Parathyroid adenoma (tissue), 2 donors: Measurements from ENCODE around the gene WNT7B.

ENCODE experiments used
- H2AFZ ChIP-seq: fragments of 300-600 bp; sonication (generic); one replicate; pipeline ENCODE4 v1.7.0; 2017; ENCODE audit warnings: antibody characterized with exemption, mild to moderate bottlenecking
- H3K27ac ChIP-seq: fragments of 300-600 bp; sonication (generic); one replicate; pipeline ENCODE4 v1.7.0; 2017
- H3K27me3 ChIP-seq: fragments of 300-600 bp; sonication (generic); one replicate; pipeline ENCODE4 v1.7.0; 2017; ENCODE audit warnings: low read length; ENCODE audit not compliant: control insufficient read depth, insufficient read depth
- H3K36me3 ChIP-seq: fragments of 300-600 bp; sonication (generic); one replicate; pipeline ENCODE4 v1.7.0; 2017; ENCODE audit warnings: low read length; ENCODE audit not compliant: control insufficient read depth, insufficient read depth
- H3K4me1 ChIP-seq: fragments of 300-600 bp; sonication (generic); one replicate; pipeline ENCODE4 v1.7.0; 2017; ENCODE audit warnings: control low read depth
- H3K4me2 ChIP-seq: fragments of 300-600 bp; sonication (generic); one replicate; pipeline ENCODE4 v1.7.0; 2017; ENCODE audit warnings: low read length
- H3K4me3 ChIP-seq: fragments of 300-600 bp; sonication (generic); one replicate; pipeline ENCODE4 v1.7.0; 2017; ENCODE audit warnings: low read depth, low read length
- H3K79me2 ChIP-seq: fragments of 300-600 bp; sonication (generic); one replicate; pipeline ENCODE4 v1.7.0; 2017; ENCODE audit warnings: control low read depth
- H3K9ac ChIP-seq: fragments of 300-600 bp; sonication (generic); one replicate; pipeline ENCODE4 v1.7.0; 2017; ENCODE audit warnings: mild to moderate bottlenecking
- H3K9me3 ChIP-seq: fragments of 300-600 bp; sonication (generic); one replicate; pipeline ENCODE4 v1.7.0; 2017; ENCODE audit warnings: low read length; ENCODE audit not compliant: control insufficient read depth
- CTCF ChIP-seq: fragments of 300-600 bp; sonication (generic); IDR thresholded peaks from one replicate; pipeline ENCODE4 v1.7.0; 2017; ENCODE audit warnings: antibody characterized with exemption, mild to moderate bottlenecking
- donor health status: primary hyperparathyroidism.

Gene WNT7B

GRCh38 chr22:45876136-45877035 is 100.6 kb downstream of the WNT7B start:
- no peaks in the 10 kb centered on the region for H3K9me3 ChIP-seq
- H3K4me2 ChIP-seq, result no peak overlapping the region
- no peak overlapping the region for H3K27ac ChIP-seq
- H3K9ac ChIP-seq, result no peak overlapping the region
- H3K4me3 ChIP-seq, result no peak overlapping the region
- H3K36me3 ChIP-seq, result peaks cover 4% of the 10 kb centered on the region
- peaks cover 3% of the 10 kb centered on the region for H3K27me3 ChIP-seq
- H3K4me1 ChIP-seq, result no peaks in the 10 kb centered on the region
- no peaks in the 10 kb centered on the region for H3K79me2 ChIP-seq
- H2AFZ ChIP-seq, result no peak overlapping the region
- TF ChIP-seq CTCF, result no peak

- Histone ChIP-seq H3K9ac (no peak overlapping the region), H3K9me3 (no peaks in the 10 kb centered on the region), H3K4me2 (no peak overlapping the region), H2AFZ (no peak overlapping the region), H3K4me1 (no peaks in the 10 kb centered on the region), H3K79me2 (no peaks in the 10 kb centered on the region), H3K27ac (no peak overlapping the region), H3K27me3 (peaks cover 3% of the 10 kb centered on the region), H3K36me3 (peaks cover 4% of the 10 kb centered on the region), H3K4me3 (no peak overlapping the region)
- no peak for TF ChIP-seq CTCF
Measured at GRCh38 chr22:45872659-45873263, 104.2 kb downstream of the WNT7B start.

- no peaks in the 10 kb centered on the region for H3K9me3 ChIP-seq
- no peaks in the 10 kb centered on the region for H3K79me2 ChIP-seq
- H3K27me3 ChIP-seq, result peaks cover 6% of the 10 kb centered on the region
- no peak for TF ChIP-seq CTCF
- no peak overlapping the region for H3K4me2 ChIP-seq
- no peak overlapping the region for H3K27ac ChIP-seq
- no peak overlapping the region for H3K4me3 ChIP-seq
- H2AFZ ChIP-seq, result no peak overlapping the region
- H3K9ac ChIP-seq, result no peak overlapping the region
- no peaks in the 10 kb centered on the region for H3K4me1 ChIP-seq
- peaks cover 4% of the 10 kb centered on the region for H3K36me3 ChIP-seq
Measured at GRCh38 chr22:45871721-45872120, 105.2 kb downstream of the WNT7B start.
